Spinal cord (tissue), 10 donors: ENCODE results near the gene ARHGAP10. TPM values are rescaled to one million over a fixed set of nuclear protein-coding genes. Genes with fewer than 3 reads are reported as not detected.
A peak's percentile ranks its signal among the peaks of the same experiment; 100 is the strongest.

Experiments
- DNase-seq, 6 donors: peaks; one replicate each; pipeline versions ENCODE4 v3.0.0 to v3.0.0-alpha.2; 2013 to 2015; ENCODE audit warnings: low spot score in 6 of 6, low read depth in 4 of 6
- H3K27ac ChIP-seq: one replicate; pipeline ENCODE4 v1.5.1; 2013; ENCODE audit warnings: low read depth, low read length, control low read depth
- H3K27me3 ChIP-seq: one replicate; pipeline ENCODE4 v1.6.1; 2013; ENCODE audit warnings: low read length; ENCODE audit not compliant: control insufficient read depth, insufficient read depth
- H3K36me3 ChIP-seq: one replicate; pipeline ENCODE4 v1.6.1; 2013; ENCODE audit warnings: low read length; ENCODE audit not compliant: control insufficient read depth, insufficient read depth
- H3K4me1 ChIP-seq: one replicate; pipeline ENCODE4 v1.6.1; 2013; ENCODE audit warnings: low read length; ENCODE audit not compliant: control insufficient read depth, insufficient read depth
- H3K4me3 ChIP-seq: one replicate; pipeline ENCODE4 v1.5.1; 2013; ENCODE audit warnings: low read depth, low read length, control low read depth
- H3K9me3 ChIP-seq: one replicate; pipeline ENCODE4 v1.6.1; 2013; ENCODE audit warnings: low read length; ENCODE audit not compliant: control insufficient read depth, insufficient read depth
- WGBS: methylation state at CpG from one replicate; pipeline ENCODE4 v1.1.5; 2013; ENCODE audit warnings: missing lambda C conversion rate; ENCODE audit not compliant: insufficient coverage; 5-methylcytosine and 5-hydroxymethylcytosine counted together
- polyA plus RNA-seq, 2 donors: library from polyadenylated mRNA; unstranded; fragments of 120-200 nt; gene quantifications; one replicate each; pipeline ENCODE4 v1.2.1, GENCODE V29; 2013; ENCODE audit not compliant: insufficient read length in 2 of 2
- total RNA-seq, 2 donors: library from RNA; depleted of rRNA in 1 of 2; stranded (reverse); fragments of 120-200 nt in 1 of 2; fragments of >200 nt in 1 of 2; gene quantifications; one replicate each; pipeline versions ENCODE4 v1.2.3 to v1.2.4, GENCODE V29; 2013 to 2014
- donor health status: healthy.

Gene ARHGAP10
- total and polyA plus RNA-seq, 4 donors, result 6.4 to 27.8 (median 17.4) TPM

- H3K4me3 ChIP-seq, result no peak overlapping the region
- WGBS, result 29% methylated on average over 1 of the region's 2 CpGs
- H3K36me3 ChIP-seq, result no peaks in the 10 kb centered on the region
- no peaks in the 10 kb centered on the region for H3K27me3 ChIP-seq
- H3K4me1 ChIP-seq, result no peaks in the 10 kb centered on the region
- H3K27ac ChIP-seq, result no peak overlapping the region
- no peak for DNase-seq
- H3K9me3 ChIP-seq, result no peaks in the 10 kb centered on the region
These were observed 298.4 kb downstream of the ARHGAP10 start for GRCh38 chr4:148030193-148030873.

- DNase-seq, result no peak
- H3K36me3 ChIP-seq, result no peaks in the 10 kb centered on the region
- H3K4me1 ChIP-seq, result no peaks in the 10 kb centered on the region
- no peak overlapping the region for H3K4me3 ChIP-seq
- H3K9me3 ChIP-seq, result no peaks in the 10 kb centered on the region
- no peaks in the 10 kb centered on the region for H3K27me3 ChIP-seq
- H3K27ac ChIP-seq, result no peak overlapping the region
- no CpG with 5 or more reads among the region's 1 CpG for WGBS
These were observed 302.9 kb downstream of the ARHGAP10 start for GRCh38 chr4:148034813-148035212.

- Histone ChIP-seq H3K4me3 (no peak overlapping the region), H3K36me3 (no peaks in the 10 kb centered on the region), H3K27ac (no peak overlapping the region), H3K27me3 (no peaks in the 10 kb centered on the region), H3K4me1 (peaks cover 5% of the 10 kb centered on the region), H3K9me3 (no peaks in the 10 kb centered on the region)
- 84% methylated on average over 7 of the region's 7 CpGs for WGBS
- DNase-seq, result no peak
These were observed 309.9 kb downstream of the ARHGAP10 start for GRCh38 chr4:148041606-148042329.

GRCh38 chr4:148044089-148044911 is 312.4 kb downstream of the ARHGAP10 start:
- Histone ChIP-seq H3K9me3 (no peaks in the 10 kb centered on the region), H3K4me1 (peaks cover 5% of the 10 kb centered on the region), H3K27ac (no peak overlapping the region), H3K36me3 (no peaks in the 10 kb centered on the region), H3K27me3 (no peaks in the 10 kb centered on the region), H3K4me3 (no peak overlapping the region)
- 71% methylated on average over 8 of the region's 9 CpGs for WGBS
- DNase-seq, result peak in 1 of 6 donors; percentile 28

GRCh38 chr4:148044912-148045352 is 313.0 kb downstream of the ARHGAP10 start:
- WGBS, result no CpG with 5 or more reads among the region's 4 CpGs
- H3K36me3 ChIP-seq, result no peaks in the 10 kb centered on the region
- H3K27me3 ChIP-seq, result no peaks in the 10 kb centered on the region
- peaks cover 5% of the 10 kb centered on the region for H3K4me1 ChIP-seq
- no peak overlapping the region for H3K27ac ChIP-seq
- DNase-seq, result no peak
- H3K9me3 ChIP-seq, result no peaks in the 10 kb centered on the region
- no peak overlapping the region for H3K4me3 ChIP-seq

- Histone ChIP-seq H3K36me3 (no peaks in the 10 kb centered on the region), H3K4me1 (peaks cover 5% of the 10 kb centered on the region), H3K4me3 (no peak overlapping the region), H3K9me3 (no peaks in the 10 kb centered on the region), H3K27me3 (no peaks in the 10 kb centered on the region), H3K27ac (no peak overlapping the region)
- DNase-seq, result peak in 1 of 6 donors; percentile 76
- WGBS, result no CpG with 5 or more reads among the region's 4 CpGs
These were observed 316.7 kb downstream of the ARHGAP10 start for GRCh38 chr4:148048598-148048997.

GRCh38 chr4:148051403-148051802 is 319.5 kb downstream of the ARHGAP10 start:
- DNase-seq, result no peak
- no peak overlapping the region for H3K27ac ChIP-seq
- H3K9me3 ChIP-seq, result no peaks in the 10 kb centered on the region
- H3K36me3 ChIP-seq, result no peaks in the 10 kb centered on the region
- no peaks in the 10 kb centered on the region for H3K27me3 ChIP-seq
- no peak overlapping the region for H3K4me3 ChIP-seq
- H3K4me1 ChIP-seq, result no peaks in the 10 kb centered on the region
- WGBS, result 89% methylated on average over 3 of the region's 4 CpGs

- H3K27me3 ChIP-seq, result no peaks in the 10 kb centered on the region
- H3K36me3 ChIP-seq, result no peaks in the 10 kb centered on the region
These were observed 320.6 kb downstream of the ARHGAP10 start for GRCh38 chr4:148052448-148052847.

GRCh38 chr4:148053298-148054003 is 321.6 kb downstream of the ARHGAP10 start:
- no peaks in the 10 kb centered on the region for H3K9me3 ChIP-seq
- H3K27ac ChIP-seq, result no peak overlapping the region
- WGBS, result 80% methylated on average over 2 of the region's 11 CpGs
- no peaks in the 10 kb centered on the region for H3K36me3 ChIP-seq
- H3K27me3 ChIP-seq, result no peaks in the 10 kb centered on the region
- no peak overlapping the region for H3K4me3 ChIP-seq
- peaks cover 10% of the 10 kb centered on the region for H3K4me1 ChIP-seq
- DNase-seq, result no peak

More at GRCh38 chr4:148052448-148052847, 320.6 kb downstream of the ARHGAP10 start:
- Histone ChIP-seq H3K4me1 (peaks cover 5% of the 10 kb centered on the region), H3K27ac (no peak overlapping the region), H3K9me3 (no peaks in the 10 kb centered on the region), H3K4me3 (no peak overlapping the region)
- no peak for DNase-seq
